HFFc6 (cell line): ENCODE measurements around the gene PXYLP1. TPM values are rescaled to one million over a fixed set of nuclear protein-coding genes. Genes with fewer than 3 reads are reported as not detected.
A peak's percentile ranks its signal among the peaks of the same experiment; 100 is the strongest.

Source experiments
- DNase-seq: peaks from one replicate; pipeline ENCODE4 v3.0.0-alpha.2; 2018
- H3K27ac Mint-ChIP-seq: 2 replicates; pipeline ENCODE4 v1.8.0; 2020; ENCODE audit warnings: mild to moderate bottlenecking, mixed read lengths
- H3K27me3 Mint-ChIP-seq: 2 replicates; pipeline ENCODE4 v1.8.0; 2021; ENCODE audit warnings: mild to moderate bottlenecking, moderate library complexity, mixed read lengths; ENCODE audit not compliant: insufficient read depth
- H3K36me3 Mint-ChIP-seq: 2 replicates; pipeline ENCODE4 v1.8.0; 2021; ENCODE audit warnings: low read depth, mixed read lengths
- H3K4me1 Mint-ChIP-seq: 2 replicates; pipeline ENCODE4 v1.8.0; 2020; ENCODE audit warnings: low read depth, mixed read lengths
- H3K4me3 Mint-ChIP-seq: 2 replicates; pipeline ENCODE4 v1.8.0; 2020; ENCODE audit warnings: mild to moderate bottlenecking, moderate library complexity, mixed read lengths
- H3K9me3 Mint-ChIP-seq: 2 replicates; pipeline ENCODE4 v1.8.0; 2020; ENCODE audit warnings: mild to moderate bottlenecking, mixed read lengths
- CTCF ChIP-seq: fragments of 200-600 bp; sonication (generic); IDR thresholded peaks from 2 replicates; pipeline ENCODE4 v1.5.0; 2021; ENCODE audit warnings: antibody characterized with exemption, mild to moderate bottlenecking
- total RNA-seq, 6 experiments: library from RNA; stranded (reverse); fragmentation: NEBNext Ultra II Directional; extraction: Animal tissue kit (Norgen Biotek cat#: 25700); gene quantifications; 2 replicates in 1 of 6; 3 replicates in 5 of 6; pipeline ENCODE4 v1.2.3, GENCODE V29; 2021

PXYLP1 gene
- total RNA-seq, 6 experiments from 2014 or later: 4.5 to 5.4 (median 4.6) TPM

DNA sequence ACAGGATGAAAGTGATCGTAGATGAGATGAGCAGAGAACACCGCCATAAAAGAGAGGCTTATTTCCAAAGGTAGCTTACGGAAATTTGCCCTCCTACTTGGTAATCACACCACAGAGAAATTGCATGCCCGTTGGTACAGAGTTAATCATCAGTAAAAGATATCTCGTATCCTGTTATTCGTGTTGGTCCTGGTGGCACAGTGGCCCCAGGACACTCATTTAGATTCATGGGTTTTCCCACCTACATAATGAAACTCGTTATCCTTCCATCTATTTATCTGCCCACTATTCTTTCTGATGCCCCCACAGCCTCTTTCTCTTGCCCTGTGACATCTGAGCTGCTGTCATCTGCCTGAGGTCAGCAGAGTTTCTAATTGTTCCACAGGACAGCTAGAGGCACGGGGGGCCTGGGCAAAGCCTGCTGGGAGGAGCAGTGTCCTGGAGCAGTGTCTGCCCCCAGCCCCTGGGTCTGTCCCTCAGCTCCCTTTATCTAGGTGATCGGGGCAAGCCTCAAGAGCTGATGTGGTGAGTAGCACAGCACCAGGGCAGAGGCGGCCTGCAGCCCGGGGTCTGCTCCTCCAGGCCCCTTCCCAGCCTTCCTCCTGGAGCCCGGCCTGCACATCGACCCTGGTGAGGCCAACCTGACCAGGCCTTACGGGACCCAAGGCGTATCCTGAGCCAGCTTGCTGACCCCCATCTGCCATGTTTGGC, 42.2 kb downstream of the PXYLP1 start:
- no peak for TF ChIP-seq CTCF

GRCh38 chr3:141274411-141275031, 42.9 kb downstream of the PXYLP1 start:
- Mint-ChIP-seq H3K9me3 (no peaks in the 10 kb centered on the region), H3K4me3 (no peak overlapping the region), H3K4me1 (peaks cover 43% of the 10 kb centered on the region), H3K27ac (peak overlapping the region; percentile 16; the same call in 1 of the 2 replicates), H3K27me3 (peaks cover 32% of the 10 kb centered on the region), H3K36me3 (no peaks in the 10 kb centered on the region)
- no peak for DNase-seq
- TF ChIP-seq CTCF: no peak

More for the DNA sequence above, 42.2 kb downstream of the PXYLP1 start:
- Mint-ChIP-seq H3K27ac (no peak overlapping the region), H3K4me3 (no peak overlapping the region), H3K36me3 (no peaks in the 10 kb centered on the region), H3K27me3 (peaks cover 35% of the 10 kb centered on the region), H3K4me1 (peaks cover 37% of the 10 kb centered on the region), H3K9me3 (no peaks in the 10 kb centered on the region)
- no peak for DNase-seq

- Mint-ChIP-seq H3K27ac (peak overlapping the region; percentile 18; the same call in 1 of the 2 replicates), H3K36me3 (no peaks in the 10 kb centered on the region), H3K4me1 (peaks cover 48% of the 10 kb centered on the region), H3K9me3 (no peaks in the 10 kb centered on the region), H3K27me3 (peaks cover 28% of the 10 kb centered on the region), H3K4me3 (no peak overlapping the region)
- peak; percentile 72 for DNase-seq
- TF ChIP-seq CTCF: no peak
These were observed 43.4 kb downstream of the PXYLP1 start for GRCh38 chr3:141275032-141275422.

- Mint-ChIP-seq H3K4me3 (no peak overlapping the region), H3K27ac (peak overlapping the region; percentile 18; the same call in 1 of the 2 replicates), H3K4me1 (peaks cover 53% of the 10 kb centered on the region), H3K9me3 (no peaks in the 10 kb centered on the region), H3K27me3 (peaks cover 25% of the 10 kb centered on the region), H3K36me3 (no peaks in the 10 kb centered on the region)
- no peak for TF ChIP-seq CTCF
- peak; percentile 36 for DNase-seq
These were observed 43.9 kb downstream of the PXYLP1 start for GRCh38 chr3:141275511-141275910.

DNA sequence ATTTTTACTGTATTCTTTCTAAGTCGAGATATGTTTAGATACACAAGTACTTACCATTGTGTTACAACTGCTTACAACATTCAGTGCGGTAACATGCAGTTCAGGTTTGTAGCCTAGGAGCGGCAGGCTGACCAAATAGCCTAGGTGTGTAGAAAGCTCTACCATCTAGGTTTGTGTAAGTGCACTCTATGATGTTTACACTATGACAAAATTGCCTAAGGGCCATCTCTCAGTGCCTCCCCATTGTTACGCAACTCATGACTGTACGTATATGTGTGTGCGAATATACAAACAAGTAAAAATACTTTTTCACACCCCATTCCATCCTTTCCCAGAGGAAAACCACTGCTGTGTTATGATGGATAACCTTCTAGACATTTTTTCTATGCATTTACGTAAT, 44.3 kb downstream of the PXYLP1 start:
- H3K4me1 Mint-ChIP-seq: peaks cover 58% of the 10 kb centered on the region
- TF ChIP-seq CTCF: no peak
- H3K9me3 Mint-ChIP-seq: no peaks in the 10 kb centered on the region
- no peak overlapping the region for H3K27ac Mint-ChIP-seq
- H3K36me3 Mint-ChIP-seq: no peaks in the 10 kb centered on the region
- DNase-seq: peak; percentile 54
- peaks cover 20% of the 10 kb centered on the region for H3K27me3 Mint-ChIP-seq
- no peak overlapping the region for H3K4me3 Mint-ChIP-seq
